Measurements from ENCODE around the gene VPS37B. TPM values are rescaled to one million over a fixed set of nuclear protein-coding genes. Genes with fewer than 3 reads are reported as not detected.

The VPS37B gene
- total RNA-seq, 4 donors from 2014 or later = 24.5 to 28.4 (median 25.8) TPM

- H3K27me3 ChIP-seq = no peaks in the 10 kb centered on the region
- TF ChIP-seq CTCF (IDR thresholded peaks at IDR 0.05) (no peak), EP300 (IDR thresholded peaks at IDR 0.05) (no peak), POLR2A (IDR thresholded peaks at IDR 0.05) (no peak)
- H3K4me3 ChIP-seq = no peak overlapping the region
- WGBS, 2 donors = 86 to 89% methylated on average over 22 of the region's 22 CpGs
- no peaks in the 10 kb centered on the region for H3K9me3 ChIP-seq
- peaks cover 0 to 14% (median 0%) of the 10 kb centered on the region in 3 donors for H3K36me3 ChIP-seq
- no peak overlapping the region for H3K27ac ChIP-seq
- H3K4me1 ChIP-seq = peaks cover 0 to 39% (median 27%) of the 10 kb centered on the region in 4 donors
- no peak for DNase-seq (ENCODE audit: low spot score in 2 of 2)
Measured at GRCh38 chr12:122858591-122859302, 37.2 kb downstream of the VPS37B start.

GRCh38 chr12:122858171-122858570 lies 37.8 kb downstream of the VPS37B start:
- WGBS, 2 donors = 86 to 89% methylated on average over 10 to 12 of the region's 14 CpGs
- Histone ChIP-seq H3K4me1 (peaks cover 0 to 39% (median 24%) of the 10 kb centered on the region in 4 donors), H3K27me3 (no peaks in the 10 kb centered on the region), H3K36me3 (peaks cover 0 to 14% (median 0%) of the 10 kb centered on the region in 3 donors), H3K9me3 (no peaks in the 10 kb centered on the region), H3K4me3 (no peak overlapping the region), H3K27ac (no peak overlapping the region)
- DNase-seq (ENCODE audit: low spot score in 2 of 2) = no peak
- TF ChIP-seq EP300 (IDR thresholded peaks at IDR 0.05) (no peak), CTCF (IDR thresholded peaks at IDR 0.05) (no peak), POLR2A (IDR thresholded peaks at IDR 0.05) (no peak)

- H3K36me3 ChIP-seq = peaks cover 0 to 14% (median 0%) of the 10 kb centered on the region in 3 donors
- no peak overlapping the region for H3K4me3 ChIP-seq
- WGBS, 2 donors = 82 to 84% methylated on average over 20 to 24 of the region's 24 CpGs
- TF ChIP-seq EP300 (IDR thresholded peaks at IDR 0.05) (no peak), CTCF (IDR thresholded peaks at IDR 0.05) (no peak), POLR2A (IDR thresholded peaks at IDR 0.05) (no peak)
- peaks cover 0 to 39% (median 21%) of the 10 kb centered on the region in 4 donors for H3K4me1 ChIP-seq
- no peak overlapping the region for H3K27ac ChIP-seq
- DNase-seq (ENCODE audit: low spot score in 2 of 2) = no peak
- no peaks in the 10 kb centered on the region for H3K27me3 ChIP-seq
- no peaks in the 10 kb centered on the region for H3K9me3 ChIP-seq
Measured at GRCh38 chr12:122856999-122857671, 38.8 kb downstream of the VPS37B start.

GRCh38 chr12:122855928-122856831 lies 39.7 kb downstream of the VPS37B start:
- Histone ChIP-seq H3K27ac (no peak overlapping the region), H3K4me1 (peaks cover 0 to 37% (median 19%) of the 10 kb centered on the region in 4 donors), H3K36me3 (peaks cover 0 to 14% (median 0%) of the 10 kb centered on the region in 3 donors), H3K4me3 (no peak overlapping the region), H3K9me3 (no peaks in the 10 kb centered on the region), H3K27me3 (no peaks in the 10 kb centered on the region)
- WGBS, 2 donors = 85 to 92% methylated on average over 27 to 36 of the region's 40 CpGs
- no peak for DNase-seq (ENCODE audit: low spot score in 2 of 2)
- no peak for TF ChIP-seq CTCF (IDR thresholded peaks at IDR 0.05)
- no peak for TF ChIP-seq POLR2A (IDR thresholded peaks at IDR 0.05)
- TF ChIP-seq EP300 (IDR thresholded peaks at IDR 0.05) = no peak
